Fibroblast of lung (primary cell): ENCODE measurements around the gene P2RY6.

ENCODE experiments used
- EZH2 ChIP-seq: IDR thresholded peaks from 2 replicates; pipeline ENCODE4 v1.5.1; 2012; ENCODE audit warnings: low read length, control low read depth, mild to moderate bottlenecking; ENCODE audit errors: missing control alignments
- TF ChIP-seq, protein P1 (sequence below), 2 donors: IDR thresholded peaks in 1 of 2; conservative IDR thresholded peaks in 1 of 2; 1 replicate in 1 of 2; 2 replicates in 1 of 2; pipeline ENCODE4 v1.5.1; 2011 to 2012; ENCODE audit warnings: low read length in 2 of 2, control low read depth in 1 of 2, inconsistent platforms in 1 of 2, low read depth in 1 of 2, mild to moderate bottlenecking in 1 of 2

GRCh38 chr11:73258104-73259035 lies 13.8 kb upstream of the P2RY6 start:
- TF ChIP-seq, protein P1, sequence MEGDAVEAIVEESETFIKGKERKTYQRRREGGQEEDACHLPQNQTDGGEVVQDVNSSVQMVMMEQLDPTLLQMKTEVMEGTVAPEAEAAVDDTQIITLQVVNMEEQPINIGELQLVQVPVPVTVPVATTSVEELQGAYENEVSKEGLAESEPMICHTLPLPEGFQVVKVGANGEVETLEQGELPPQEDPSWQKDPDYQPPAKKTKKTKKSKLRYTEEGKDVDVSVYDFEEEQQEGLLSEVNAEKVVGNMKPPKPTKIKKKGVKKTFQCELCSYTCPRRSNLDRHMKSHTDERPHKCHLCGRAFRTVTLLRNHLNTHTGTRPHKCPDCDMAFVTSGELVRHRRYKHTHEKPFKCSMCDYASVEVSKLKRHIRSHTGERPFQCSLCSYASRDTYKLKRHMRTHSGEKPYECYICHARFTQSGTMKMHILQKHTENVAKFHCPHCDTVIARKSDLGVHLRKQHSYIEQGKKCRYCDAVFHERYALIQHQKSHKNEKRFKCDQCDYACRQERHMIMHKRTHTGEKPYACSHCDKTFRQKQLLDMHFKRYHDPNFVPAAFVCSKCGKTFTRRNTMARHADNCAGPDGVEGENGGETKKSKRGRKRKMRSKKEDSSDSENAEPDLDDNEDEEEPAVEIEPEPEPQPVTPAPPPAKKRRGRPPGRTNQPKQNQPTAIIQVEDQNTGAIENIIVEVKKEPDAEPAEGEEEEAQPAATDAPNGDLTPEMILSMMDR (conservative IDR thresholded peaks at IDR 0.05 in 1 of 2, IDR thresholded peaks at IDR 0.05 in 1 of 2; ENCODE audit: low read depth in 1 of 2, low read length in 2 of 2) = no peak
- TF ChIP-seq EZH2 = no peak
